Measurements from ENCODE around the gene THPO.
A peak's percentile ranks its signal among the peaks of the same experiment; 100 is the strongest.

THPO gene

DNA sequence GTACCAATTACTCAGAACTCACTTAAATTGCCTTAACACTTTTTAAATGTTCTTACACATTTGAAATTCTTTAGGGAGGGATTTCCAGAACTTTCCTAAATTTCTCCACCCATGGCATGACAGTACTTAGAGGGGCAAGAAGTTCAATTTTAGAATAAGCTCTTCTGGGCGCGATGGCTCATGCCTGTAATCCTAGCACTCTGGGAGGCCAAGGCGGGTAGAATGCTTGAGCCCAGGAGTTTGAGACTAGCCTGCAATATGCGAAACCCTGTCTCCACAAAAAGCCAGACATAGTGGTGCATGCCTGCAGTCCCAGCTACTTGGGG, 30.0 kb downstream of the THPO start:
- H3K4me3 ChIP-seq (ENCODE audit: low read depth, low read length): no peak overlapping the region
- TF ChIP-seq, protein P1, sequence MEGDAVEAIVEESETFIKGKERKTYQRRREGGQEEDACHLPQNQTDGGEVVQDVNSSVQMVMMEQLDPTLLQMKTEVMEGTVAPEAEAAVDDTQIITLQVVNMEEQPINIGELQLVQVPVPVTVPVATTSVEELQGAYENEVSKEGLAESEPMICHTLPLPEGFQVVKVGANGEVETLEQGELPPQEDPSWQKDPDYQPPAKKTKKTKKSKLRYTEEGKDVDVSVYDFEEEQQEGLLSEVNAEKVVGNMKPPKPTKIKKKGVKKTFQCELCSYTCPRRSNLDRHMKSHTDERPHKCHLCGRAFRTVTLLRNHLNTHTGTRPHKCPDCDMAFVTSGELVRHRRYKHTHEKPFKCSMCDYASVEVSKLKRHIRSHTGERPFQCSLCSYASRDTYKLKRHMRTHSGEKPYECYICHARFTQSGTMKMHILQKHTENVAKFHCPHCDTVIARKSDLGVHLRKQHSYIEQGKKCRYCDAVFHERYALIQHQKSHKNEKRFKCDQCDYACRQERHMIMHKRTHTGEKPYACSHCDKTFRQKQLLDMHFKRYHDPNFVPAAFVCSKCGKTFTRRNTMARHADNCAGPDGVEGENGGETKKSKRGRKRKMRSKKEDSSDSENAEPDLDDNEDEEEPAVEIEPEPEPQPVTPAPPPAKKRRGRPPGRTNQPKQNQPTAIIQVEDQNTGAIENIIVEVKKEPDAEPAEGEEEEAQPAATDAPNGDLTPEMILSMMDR (IDR thresholded peaks at IDR 0.05; ENCODE audit: low read depth, low read length): no peak

DNA sequence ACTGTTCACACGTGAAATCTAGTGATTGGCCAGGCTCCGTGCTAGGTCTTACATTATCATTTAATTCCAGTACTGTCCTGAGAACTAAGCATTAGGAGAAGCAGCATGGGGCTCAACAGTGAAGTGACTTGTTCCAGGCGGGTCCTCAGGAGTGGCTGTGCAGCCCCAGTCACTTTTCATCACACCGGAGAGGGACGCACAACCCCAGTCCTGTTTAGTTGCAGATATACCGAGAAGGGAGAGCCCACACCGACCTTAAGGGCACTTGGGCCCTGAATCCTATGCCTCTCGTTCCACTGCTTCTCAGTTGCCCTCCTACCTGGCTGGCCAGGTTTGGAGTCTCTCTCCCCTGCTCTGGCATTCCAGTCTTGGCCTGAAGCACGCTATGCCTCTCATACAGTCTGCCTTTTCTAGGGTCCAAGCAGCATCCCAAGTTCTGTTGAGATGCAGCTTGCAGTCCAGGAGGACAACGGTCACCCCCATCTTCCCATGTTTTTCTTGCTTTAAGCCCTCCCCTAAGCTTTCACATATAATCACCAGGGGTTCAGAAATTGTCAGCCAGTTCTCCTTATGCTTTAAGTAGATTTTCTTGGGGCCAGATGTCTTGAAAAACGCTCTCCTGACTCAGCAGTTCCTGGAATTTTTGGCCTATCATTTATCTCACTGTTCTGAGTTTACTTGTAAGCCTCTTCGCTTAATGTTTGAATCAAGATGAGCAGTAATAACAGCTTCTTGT, 30.5 kb downstream of the THPO start:
- H3K4me3 ChIP-seq (ENCODE audit: low read depth, low read length): no peak overlapping the region
- TF ChIP-seq, protein P1 (IDR thresholded peaks at IDR 0.05; ENCODE audit: low read depth, low read length): no peak

DNA sequence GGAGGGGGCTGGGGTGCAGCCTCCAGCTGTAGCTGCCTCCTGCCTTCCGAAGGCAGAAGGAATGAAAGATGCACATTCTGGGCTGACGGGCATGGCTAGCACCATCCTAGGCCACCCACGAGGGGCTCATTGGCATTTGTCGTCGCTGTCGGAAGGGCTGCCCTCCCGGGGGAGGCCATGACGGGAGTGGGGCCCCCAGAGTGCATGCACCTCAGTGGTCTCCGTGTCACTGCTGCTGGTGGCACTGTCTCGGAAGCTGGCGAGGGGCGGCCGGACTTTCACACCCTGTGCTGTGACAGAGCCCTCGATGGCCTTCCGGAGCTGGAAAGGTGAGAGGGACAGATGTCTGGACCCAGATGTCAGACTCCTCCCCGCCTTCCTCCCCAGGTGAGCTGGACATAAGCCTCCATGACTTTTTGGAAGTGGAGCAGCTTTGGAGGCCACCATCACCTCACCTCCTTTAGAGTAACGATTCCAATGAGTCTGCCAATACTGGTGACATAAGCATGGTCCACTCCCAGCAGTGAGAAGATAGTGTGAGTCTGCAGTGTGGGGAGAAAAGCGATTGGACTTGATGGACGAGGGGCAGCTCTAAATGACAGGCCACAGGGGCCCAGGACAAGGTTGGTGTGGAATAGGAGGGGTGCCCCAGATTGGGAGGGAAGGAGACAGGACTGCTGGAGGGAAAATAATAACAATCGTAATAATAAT, 31.4 kb downstream of the THPO start:
- H3K4me3 ChIP-seq (ENCODE audit: low read depth, low read length): no peak overlapping the region
- TF ChIP-seq, protein P1 (IDR thresholded peaks at IDR 0.05; ENCODE audit: low read depth, low read length): no peak

DNA sequence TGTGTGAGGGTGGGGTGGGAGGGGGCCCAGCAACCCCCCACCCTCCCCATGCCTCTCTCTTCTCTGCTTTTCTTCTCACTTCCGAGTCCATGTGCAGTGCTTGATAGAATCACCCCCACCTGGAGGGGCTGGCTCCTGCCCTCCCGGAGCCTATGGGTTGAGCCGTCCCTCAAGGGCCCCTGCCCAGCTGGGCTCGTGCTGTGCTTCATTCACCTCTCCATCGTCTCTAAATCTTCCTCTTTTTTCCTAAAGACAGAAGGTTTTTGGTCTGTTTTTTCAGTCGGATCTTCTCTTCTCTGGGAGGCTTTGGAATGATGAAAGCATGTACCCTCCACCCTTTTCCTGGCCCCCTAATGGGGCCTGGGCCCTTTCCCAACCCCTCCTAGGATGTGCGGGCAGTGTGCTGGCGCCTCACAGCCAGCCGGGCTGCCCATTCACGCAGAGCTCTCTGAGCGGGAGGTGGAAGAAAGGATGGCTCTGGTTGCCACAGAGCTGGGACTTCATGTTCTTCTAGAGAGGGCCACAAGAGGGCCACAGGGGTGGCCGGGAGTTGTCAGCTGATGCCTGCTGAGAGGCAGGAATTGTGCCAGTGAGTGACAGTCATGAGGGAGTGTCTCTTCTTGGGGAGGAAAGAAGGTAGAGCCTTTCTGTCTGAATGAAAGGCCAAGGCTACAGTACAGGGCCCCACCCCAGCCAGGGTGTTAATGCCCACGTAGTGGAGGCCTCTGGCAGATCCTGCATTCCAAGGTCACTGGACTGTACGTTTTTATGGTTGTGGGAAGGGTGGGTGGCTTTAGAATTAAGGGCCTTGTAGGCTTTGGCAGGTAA, 32.5 kb downstream of the THPO start:
- TF ChIP-seq, protein P1 (IDR thresholded peaks at IDR 0.05; ENCODE audit: low read depth, low read length): peak; percentile 25
- no peak overlapping the region for H3K4me3 ChIP-seq (ENCODE audit: low read depth, low read length)

DNA sequence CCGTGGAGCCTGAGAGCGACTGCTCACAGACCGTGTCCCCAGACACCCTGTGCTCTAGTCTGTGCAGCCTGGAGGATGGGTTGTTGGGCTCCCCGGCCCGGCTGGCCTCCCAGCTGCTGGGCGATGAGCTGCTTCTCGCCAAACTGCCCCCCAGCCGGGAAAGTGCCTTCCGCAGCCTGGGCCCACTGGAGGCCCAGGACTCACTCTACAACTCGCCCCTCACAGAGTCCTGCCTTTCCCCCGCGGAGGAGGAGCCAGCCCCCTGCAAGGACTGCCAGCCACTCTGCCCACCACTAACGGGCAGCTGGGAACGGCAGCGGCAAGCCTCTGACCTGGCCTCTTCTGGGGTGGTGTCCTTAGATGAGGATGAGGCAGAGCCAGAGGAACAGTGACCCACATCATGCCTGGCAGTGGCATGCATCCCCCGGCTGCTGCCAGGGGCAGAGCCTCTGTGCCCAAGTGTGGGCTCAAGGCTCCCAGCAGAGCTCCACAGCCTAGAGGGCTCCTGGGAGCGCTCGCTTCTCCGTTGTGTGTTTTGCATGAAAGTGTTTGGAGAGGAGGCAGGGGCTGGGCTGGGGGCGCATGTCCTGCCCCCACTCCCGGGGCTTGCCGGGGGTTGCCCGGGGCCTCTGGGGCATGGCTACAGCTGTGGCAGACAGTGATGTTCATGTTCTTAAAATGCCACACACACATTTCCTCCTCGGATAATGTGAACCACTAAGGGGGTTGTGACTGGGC, 33.3 kb downstream of the THPO start:
- TF ChIP-seq, protein P1 (IDR thresholded peaks at IDR 0.05; ENCODE audit: low read depth, low read length): no peak
- no peak overlapping the region for H3K4me3 ChIP-seq (ENCODE audit: low read depth, low read length)

DNA sequence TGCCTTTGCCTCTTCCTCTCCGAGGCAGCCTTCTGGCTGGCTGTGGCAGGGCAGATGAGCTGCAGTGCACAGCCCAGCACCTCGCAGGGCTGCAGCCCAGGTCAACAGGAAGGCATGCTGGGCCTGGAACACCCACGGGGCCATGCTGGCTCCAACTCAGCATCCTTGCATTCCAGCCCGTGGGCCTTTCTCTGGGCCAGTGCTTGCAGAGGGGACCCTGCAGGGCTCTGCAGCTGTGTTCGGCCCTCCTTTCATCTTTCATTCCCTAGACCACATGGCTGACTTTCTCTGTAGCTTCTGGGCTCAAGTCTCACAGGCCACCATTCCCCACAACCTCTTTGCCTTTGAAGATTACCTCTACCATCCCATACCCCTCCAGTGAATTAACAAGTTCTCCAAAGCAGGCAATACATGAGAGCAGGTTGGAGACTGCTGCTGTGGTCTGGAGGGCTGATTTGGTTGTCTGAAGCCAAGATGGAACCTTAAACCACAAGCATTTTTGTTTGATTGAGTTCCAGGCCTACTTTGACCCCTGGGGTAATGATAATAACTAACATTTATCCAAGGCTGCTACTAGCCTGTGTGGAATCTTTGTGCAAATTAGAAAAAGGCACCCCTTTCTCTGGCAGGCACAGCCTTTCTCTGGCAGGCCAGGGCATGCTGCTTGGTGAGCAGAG, 34.7 kb downstream of the THPO start:
- TF ChIP-seq, protein P1 (IDR thresholded peaks at IDR 0.05; ENCODE audit: low read depth, low read length): no peak
- H3K4me3 ChIP-seq (ENCODE audit: low read depth, low read length): no peak overlapping the region
